Bronchial epithelial cell (primary cell): ENCODE data around the gene IGDCC3. TPM values are rescaled to one million over a fixed set of nuclear protein-coding genes. Genes with fewer than 3 reads are reported as not detected.

ENCODE experiments used
- DNase-seq: peaks from one replicate; pipeline ENCODE4 v3.0.0-alpha.2; 2010; ENCODE audit warnings: low read depth
- FAIRE-seq: peaks from 2 replicates; lab custom pipeline; 2011; peaks lifted over from hg19 to GRCh38; lab: Jason Lieb, UNC
- H3K27me3 ChIP-seq: 2 replicates; pipeline ENCODE4 v1.5.1; 2011; ENCODE audit warnings: low read length; ENCODE audit not compliant: control insufficient read depth, insufficient read depth
- H3K36me3 ChIP-seq: 2 replicates; pipeline ENCODE4 v1.5.1; 2011; ENCODE audit warnings: low read length; ENCODE audit not compliant: control insufficient read depth, insufficient read depth
- H3K4me3 ChIP-seq: 2 replicates; pipeline ENCODE4 v1.5.1; 2011; ENCODE audit warnings: mild to moderate bottlenecking, low read depth, low read length, control low read depth
- total RNA-seq: library from RNA; depleted of rRNA; stranded (reverse); fragments of >200 nt; gene quantifications from 2 replicates; pipeline ENCODE4 v1.2.1, GENCODE V29; 2014
- TF ChIP-seq, protein P1 (sequence below): IDR thresholded peaks from 2 replicates; pipeline ENCODE4 v1.5.1; 2011; ENCODE audit warnings: mild to moderate bottlenecking, moderate library complexity, low read length, control low read depth, inconsistent platforms; ENCODE audit not compliant: insufficient read depth, severe bottlenecking

IGDCC3 gene
- total RNA-seq, 1 donor from 2014 or later, result not detected

DNA sequence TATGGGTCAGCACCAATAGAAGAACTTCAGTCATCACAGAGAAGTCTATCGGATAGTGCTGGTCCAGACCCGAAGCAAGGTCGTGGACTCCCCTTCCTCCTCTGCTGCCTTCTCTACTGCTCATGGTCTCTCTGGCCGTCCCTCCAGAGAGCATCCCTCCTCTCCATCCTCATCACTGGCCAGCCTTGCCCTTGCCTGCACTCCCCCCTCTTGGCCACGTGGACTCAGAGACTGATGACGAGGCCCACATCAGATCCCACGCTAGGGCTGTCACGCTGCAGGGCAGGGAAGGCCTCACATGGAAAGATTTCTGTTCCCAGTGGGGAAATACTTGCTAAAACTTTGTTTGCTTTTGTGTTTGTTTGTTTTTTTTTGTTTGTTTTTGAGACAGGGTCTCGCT lies 35.3 kb downstream of the IGDCC3 start:
- Histone ChIP-seq H3K27me3 (no peaks in the 10 kb centered on the region), H3K4me3 (no peak overlapping the region), H3K36me3 (no peaks in the 10 kb centered on the region)
- peak; percentile 13 for FAIRE-seq
- TF ChIP-seq, protein P1, sequence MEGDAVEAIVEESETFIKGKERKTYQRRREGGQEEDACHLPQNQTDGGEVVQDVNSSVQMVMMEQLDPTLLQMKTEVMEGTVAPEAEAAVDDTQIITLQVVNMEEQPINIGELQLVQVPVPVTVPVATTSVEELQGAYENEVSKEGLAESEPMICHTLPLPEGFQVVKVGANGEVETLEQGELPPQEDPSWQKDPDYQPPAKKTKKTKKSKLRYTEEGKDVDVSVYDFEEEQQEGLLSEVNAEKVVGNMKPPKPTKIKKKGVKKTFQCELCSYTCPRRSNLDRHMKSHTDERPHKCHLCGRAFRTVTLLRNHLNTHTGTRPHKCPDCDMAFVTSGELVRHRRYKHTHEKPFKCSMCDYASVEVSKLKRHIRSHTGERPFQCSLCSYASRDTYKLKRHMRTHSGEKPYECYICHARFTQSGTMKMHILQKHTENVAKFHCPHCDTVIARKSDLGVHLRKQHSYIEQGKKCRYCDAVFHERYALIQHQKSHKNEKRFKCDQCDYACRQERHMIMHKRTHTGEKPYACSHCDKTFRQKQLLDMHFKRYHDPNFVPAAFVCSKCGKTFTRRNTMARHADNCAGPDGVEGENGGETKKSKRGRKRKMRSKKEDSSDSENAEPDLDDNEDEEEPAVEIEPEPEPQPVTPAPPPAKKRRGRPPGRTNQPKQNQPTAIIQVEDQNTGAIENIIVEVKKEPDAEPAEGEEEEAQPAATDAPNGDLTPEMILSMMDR, result no peak
- DNase-seq, result no peak

GRCh38 chr15:65339920-65340319 lies 37.9 kb downstream of the IGDCC3 start:
- H3K27me3 ChIP-seq, result peaks cover 1% of the 10 kb centered on the region
- no peaks in the 10 kb centered on the region for H3K36me3 ChIP-seq
- TF ChIP-seq, protein P1, result no peak
- H3K4me3 ChIP-seq, result no peak overlapping the region
- DNase-seq (no peak), FAIRE-seq (no peak)

- TF ChIP-seq, protein P1, result no peak
- no peaks in the 10 kb centered on the region for H3K36me3 ChIP-seq
- no peak for DNase-seq
- no peak for FAIRE-seq
- peaks cover 3% of the 10 kb centered on the region for H3K27me3 ChIP-seq
- no peak overlapping the region for H3K4me3 ChIP-seq
These were observed 38.4 kb downstream of the IGDCC3 start for GRCh38 chr15:65339416-65339815.

- Histone ChIP-seq H3K36me3 (no peaks in the 10 kb centered on the region), H3K27me3 (peaks cover 5% of the 10 kb centered on the region), H3K4me3 (no peak overlapping the region)
- no peak for DNase-seq
- TF ChIP-seq, protein P1, result no peak
- FAIRE-seq, result no peak
These were observed 39.0 kb downstream of the IGDCC3 start for GRCh38 chr15:65338823-65339222.

DNA sequence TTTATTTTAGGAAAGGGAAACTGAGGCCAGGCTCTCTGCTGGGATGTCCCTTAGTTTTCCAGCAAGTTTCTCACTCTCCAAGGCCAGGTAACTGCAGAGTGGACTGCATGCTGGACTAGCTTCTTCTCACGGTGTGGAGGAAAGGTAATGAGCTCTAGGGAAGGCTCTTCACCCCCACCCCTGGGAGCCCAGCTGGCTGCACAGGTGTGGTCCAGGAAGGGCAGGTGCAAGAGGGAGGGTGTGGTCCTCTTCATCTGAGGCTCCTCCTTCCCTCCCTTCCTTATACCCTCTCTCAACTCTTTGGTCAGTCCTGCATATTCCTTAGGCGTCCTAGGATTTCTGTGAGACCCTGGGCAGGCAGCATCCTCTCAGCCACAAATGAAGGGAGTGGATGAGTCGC lies 39.4 kb downstream of the IGDCC3 start:
- H3K36me3 ChIP-seq, result no peaks in the 10 kb centered on the region
- DNase-seq (no peak), FAIRE-seq (no peak)
- H3K4me3 ChIP-seq, result no peak overlapping the region
- peaks cover 5% of the 10 kb centered on the region for H3K27me3 ChIP-seq
- TF ChIP-seq, protein P1, result no peak

- TF ChIP-seq, protein P1, result no peak
- peaks cover 5% of the 10 kb centered on the region for H3K27me3 ChIP-seq
- no peak for FAIRE-seq
These were observed 40.2 kb downstream of the IGDCC3 start for GRCh38 chr15:65337436-65338070.

More at GRCh38 chr15:65337436-65338070, 40.2 kb downstream of the IGDCC3 start:
- Histone ChIP-seq H3K36me3 (no peaks in the 10 kb centered on the region), H3K4me3 (no peak overlapping the region)
- no peak for DNase-seq
